Activated T-cell treated with anti-CD3 and anti-CD28 coated beads, Interleukin-2, amount 50 U/mL, for 72 hours (primary cell): Measurements from ENCODE around the gene SPTBN5. TPM values are rescaled to one million over a fixed set of nuclear protein-coding genes. Genes with fewer than 3 reads are reported as not detected.

Experiments
- ATAC-seq, 2 donors: fragments of 150-1000 bp; cut with Tn5 transposase; replicated peaks in 1 of 2; 2 replicates each; pipeline ENCODE4 v1.10.0; 2021; ENCODE audit warnings: moderate library complexity in 2 of 2, mild to moderate bottlenecking in 1 of 2
- DNase-seq, 2 donors: peaks; one replicate each; pipeline ENCODE4 v3.0.0; 2021 to 2022; ENCODE audit warnings: mixed read lengths in 1 of 2
- H3K27ac Mint-ChIP-seq: one replicate; pipeline ENCODE4 v1.8.0; 2022; ENCODE audit warnings: mild to moderate bottlenecking, moderate library complexity, mixed read lengths
- H3K27me3 Mint-ChIP-seq: one replicate; pipeline ENCODE4 v1.8.0; 2022; ENCODE audit warnings: low read depth, mixed read lengths
- H3K36me3 Mint-ChIP-seq, 2 donors: one replicate each; pipeline ENCODE4 v1.8.0; 2022; ENCODE audit warnings: mixed read lengths in 2 of 2, mild to moderate bottlenecking in 1 of 2; ENCODE audit not compliant: insufficient read depth in 2 of 2
- H3K4me1 Mint-ChIP-seq: one replicate; pipeline ENCODE4 v1.8.0; 2022; ENCODE audit warnings: low read depth, mixed read lengths
- H3K4me3 Mint-ChIP-seq, 2 donors: one replicate each; pipeline ENCODE4 v1.8.0; 2022; ENCODE audit warnings: mild to moderate bottlenecking in 2 of 2, mixed read lengths in 2 of 2, moderate library complexity in 2 of 2
- H3K9me3 Mint-ChIP-seq, 2 donors: one replicate each; pipeline ENCODE4 v1.8.0; 2022; ENCODE audit warnings: mixed read lengths in 2 of 2
- total RNA-seq, 2 donors: library from RNA; stranded (reverse); gene quantifications; one replicate each; pipeline ENCODE4 v1.2.3, GENCODE V29; 2022

Gene SPTBN5
- total RNA-seq, 2 donors from 2014 or later, result 0.41 to 1.7 TPM

- no peak for ATAC-seq
These were observed 46.6 kb downstream of the SPTBN5 start for GRCh38 chr15:41847206-41847605.

GRCh38 chr15:41844814-41845213 lies 49.0 kb downstream of the SPTBN5 start:
- DNase-seq (no peak), ATAC-seq (no peak)
- H3K4me3 Mint-ChIP-seq, result no peak overlapping the region
- H3K36me3 Mint-ChIP-seq, result peaks cover 0 to 2% of the 10 kb centered on the region in 2 donors
- H3K9me3 Mint-ChIP-seq, result no peaks in the 10 kb centered on the region
- H3K4me1 Mint-ChIP-seq, result peaks cover 11% of the 10 kb centered on the region
- H3K27me3 Mint-ChIP-seq, result no peaks in the 10 kb centered on the region
- H3K27ac Mint-ChIP-seq, result no peak overlapping the region

More at GRCh38 chr15:41847206-41847605, 46.6 kb downstream of the SPTBN5 start:
- Mint-ChIP-seq H3K4me1 (peaks cover 11% of the 10 kb centered on the region), H3K27ac (no peak overlapping the region), H3K27me3 (no peaks in the 10 kb centered on the region), H3K4me3 (no peak overlapping the region), H3K36me3 (peaks cover 0 to 2% of the 10 kb centered on the region in 2 donors), H3K9me3 (no peaks in the 10 kb centered on the region)
- no peak for DNase-seq

- no peak for ATAC-seq
These were observed 50.3 kb downstream of the SPTBN5 start for GRCh38 chr15:41843571-41843970.

GRCh38 chr15:41842229-41842628 lies 51.6 kb downstream of the SPTBN5 start:
- H3K4me1 Mint-ChIP-seq, result no peaks in the 10 kb centered on the region
- H3K36me3 Mint-ChIP-seq, result no peaks in the 10 kb centered on the region
- ATAC-seq, result no peak
- DNase-seq, result no peak
- no peaks in the 10 kb centered on the region for H3K27me3 Mint-ChIP-seq
- no peaks in the 10 kb centered on the region for H3K9me3 Mint-ChIP-seq
- H3K27ac Mint-ChIP-seq, result no peak overlapping the region
- H3K4me3 Mint-ChIP-seq, result no peak overlapping the region

More at GRCh38 chr15:41843571-41843970, 50.3 kb downstream of the SPTBN5 start:
- peaks cover 6% of the 10 kb centered on the region for H3K4me1 Mint-ChIP-seq
- H3K27me3 Mint-ChIP-seq, result no peaks in the 10 kb centered on the region
- H3K27ac Mint-ChIP-seq, result no peak overlapping the region
- H3K4me3 Mint-ChIP-seq, result no peak overlapping the region
- H3K9me3 Mint-ChIP-seq, result no peaks in the 10 kb centered on the region
- DNase-seq, result no peak
- H3K36me3 Mint-ChIP-seq, result peaks cover 0 to 2% of the 10 kb centered on the region in 2 donors

- Mint-ChIP-seq H3K27me3 (no peaks in the 10 kb centered on the region), H3K36me3 (no peaks in the 10 kb centered on the region), H3K4me1 (no peaks in the 10 kb centered on the region), H3K4me3 (no peak overlapping the region), H3K9me3 (no peaks in the 10 kb centered on the region), H3K27ac (no peak overlapping the region)
- DNase-seq (no peak), ATAC-seq (no peak)
These were observed 52.7 kb downstream of the SPTBN5 start for GRCh38 chr15:41841131-41841530.

- DNase-seq (no peak), ATAC-seq (no peak)
- no peaks in the 10 kb centered on the region for H3K4me1 Mint-ChIP-seq
- no peak overlapping the region for H3K27ac Mint-ChIP-seq
- H3K27me3 Mint-ChIP-seq, result no peaks in the 10 kb centered on the region
- H3K9me3 Mint-ChIP-seq, result no peaks in the 10 kb centered on the region
- no peak overlapping the region for H3K4me3 Mint-ChIP-seq
- no peaks in the 10 kb centered on the region for H3K36me3 Mint-ChIP-seq
These were observed 53.2 kb downstream of the SPTBN5 start for GRCh38 chr15:41840673-41841072.

- Mint-ChIP-seq H3K4me3 (no peak overlapping the region), H3K27ac (no peak overlapping the region), H3K27me3 (no peaks in the 10 kb centered on the region), H3K4me1 (no peaks in the 10 kb centered on the region), H3K9me3 (no peaks in the 10 kb centered on the region), H3K36me3 (peaks cover 0 to 1% of the 10 kb centered on the region in 2 donors)
- ATAC-seq (no peak), DNase-seq (no peak)
These were observed 53.9 kb downstream of the SPTBN5 start for GRCh38 chr15:41839781-41840491.

- Mint-ChIP-seq H3K27me3 (no peaks in the 10 kb centered on the region), H3K4me3 (no peak within 1 kb of the TSS), H3K9me3 (no peaks in the 10 kb centered on the region), H3K36me3 (peaks cover 0 to 1% of the 10 kb centered on the region in 2 donors), H3K27ac (no peak within 1 kb of the TSS), H3K4me1 (peaks cover 5% of the 10 kb centered on the region)
- DNase-seq, result no peak
- no peak for ATAC-seq
These were observed 55.4 kb downstream of the SPTBN5 start, which contains the start of gene PLA2G4B for GRCh38 chr15:41838400-41838897. PLA2G4B (plus strand) TSS chr15:41838847; CDS start chr15:41838914, 67 bp downstream.

- no peaks in the 10 kb centered on the region for H3K27me3 Mint-ChIP-seq
- H3K27ac Mint-ChIP-seq, result no peak overlapping the region
- ATAC-seq (no peak), DNase-seq (no peak)
- H3K9me3 Mint-ChIP-seq, result no peaks in the 10 kb centered on the region
- no peak overlapping the region for H3K4me3 Mint-ChIP-seq
- H3K36me3 Mint-ChIP-seq, result peaks cover 0 to 1% of the 10 kb centered on the region in 2 donors
- H3K4me1 Mint-ChIP-seq, result peaks cover 19% of the 10 kb centered on the region
These were observed 57.0 kb downstream of the SPTBN5 start for GRCh38 chr15:41836713-41837454.

GRCh38 chr15:41836073-41836472 lies 57.8 kb downstream of the SPTBN5 start:
- ATAC-seq (no peak), DNase-seq (no peak)
- Mint-ChIP-seq H3K4me1 (peaks cover 27% of the 10 kb centered on the region), H3K9me3 (no peaks in the 10 kb centered on the region), H3K4me3 (no peak overlapping the region), H3K27me3 (no peaks in the 10 kb centered on the region), H3K36me3 (peaks cover 0 to 1% of the 10 kb centered on the region in 2 donors), H3K27ac (no peak overlapping the region)

GRCh38 chr15:41834096-41834495 lies 59.8 kb downstream of the SPTBN5 start:
- H3K4me1 Mint-ChIP-seq, result peaks cover 41% of the 10 kb centered on the region
- H3K9me3 Mint-ChIP-seq, result no peaks in the 10 kb centered on the region
- no peak for ATAC-seq
- no peak overlapping the region for H3K27ac Mint-ChIP-seq
- peaks cover 0 to 1% of the 10 kb centered on the region in 2 donors for H3K36me3 Mint-ChIP-seq
- no peak for DNase-seq
- H3K4me3 Mint-ChIP-seq, result no peak overlapping the region
- H3K27me3 Mint-ChIP-seq, result no peaks in the 10 kb centered on the region

- Mint-ChIP-seq H3K9me3 (no peaks in the 10 kb centered on the region), H3K27me3 (no peaks in the 10 kb centered on the region), H3K36me3 (peaks cover 0 to 1% of the 10 kb centered on the region in 2 donors), H3K4me1 (peaks cover 51% of the 10 kb centered on the region), H3K4me3 (no peak overlapping the region), H3K27ac (no peak overlapping the region)
- DNase-seq, result no peak
- ATAC-seq, result peak in 1 of 2 donors; percentile 7
These were observed 61.0 kb downstream of the SPTBN5 start for GRCh38 chr15:41832875-41833274.

GRCh38 chr15:41832208-41832607 lies 61.6 kb downstream of the SPTBN5 start:
- Mint-ChIP-seq H3K27me3 (no peaks in the 10 kb centered on the region), H3K36me3 (peaks cover 0 to 1% of the 10 kb centered on the region in 2 donors), H3K9me3 (no peaks in the 10 kb centered on the region), H3K27ac (no peak overlapping the region), H3K4me1 (peaks cover 56% of the 10 kb centered on the region), H3K4me3 (no peak overlapping the region)
- DNase-seq (no peak), ATAC-seq (no peak)
